ENCODE data around the gene C1orf226. TPM values are rescaled to one million over a fixed set of nuclear protein-coding genes. Genes with fewer than 3 reads are reported as not detected.
"Not testable (repeated sequence)": the region's sequence is repeated elsewhere in the genome, so short reads cannot be mapped to it uniquely, and the experiment has no call there.

The C1orf226 gene
- polyA plus RNA-seq, 2 of the 4 experiments (the other 2 are of a cell fraction), result 0.32 to 0.37 TPM

GRCh38 chr1:162422662-162423375, 41.3 kb downstream of the C1orf226 start:
- no peak for FAIRE-seq
- ATAC-seq, result no peak
- H3K27ac ChIP-seq, result no peak overlapping the region

GRCh38 chr1:162430583-162430982, 49.1 kb downstream of the C1orf226 start:
- no peak for DNase-seq (ENCODE audit: low read depth in 1 of 2, low spot score in 1 of 2)
- CTCF ChIA-PET, result no interaction called here
- H3K4me2 ChIP-seq, result no peak overlapping the region
- no peak overlapping the region for H3K4me3 ChIP-seq
- no peak overlapping the region for H3K27ac ChIP-seq
- WGBS (ENCODE audit: missing lambda C conversion rate), result 56% methylated on average over 4 of the region's 4 CpGs
- POLR2A ChIA-PET, result no interaction called here
- H3K4me1 ChIP-seq, result no peaks in the 10 kb centered on the region
- no peak for TF ChIP-seq TFCP2L1 (CRISPR knock-in tag; IDR thresholded peaks at IDR 0.05)
- no peak for TF ChIP-seq ZC3H11A (IDR thresholded peaks at IDR 0.05)
- no peak for TF ChIP-seq SMC3 (IDR thresholded peaks at IDR 0.05)
- TF ChIP-seq ESRRA (IDR thresholded peaks at IDR 0.05; ENCODE audit: borderline replicate concordance, low read length), result no peak
- TF ChIP-seq EP300 (IDR thresholded peaks at IDR 0.05), result no peak
- no peak for FAIRE-seq
- no peak; a peak in 1 of 6 replicates for ATAC-seq
- H3K9me3 ChIP-seq, result no peaks in the 10 kb centered on the region

More at GRCh38 chr1:162422662-162423375, 41.3 kb downstream of the C1orf226 start:
- Histone ChIP-seq H3K9me3 (0 out of 3 replicates have a peak, but pooled peaks cover 3% of the 10 kb centered on the region), H3K4me1 (no peaks in the 10 kb centered on the region), H3K4me2 (no peak overlapping the region), H3K4me3 (no peak overlapping the region)
- TF ChIP-seq POLR2A (IDR thresholded peaks at IDR 0.05; ENCODE audit: low read length) (no peak), PBX3 (IDR thresholded peaks at IDR 0.05) (no peak), TP53 (CRISPR knock-in tag; IDR thresholded peaks at IDR 0.05) (no peak), RFX5 (IDR thresholded peaks at IDR 0.05) (no peak), RARB (CRISPR knock-in tag; IDR thresholded peaks at IDR 0.05) (no peak)
- no peak for DNase-seq (ENCODE audit: low read depth in 1 of 2, low spot score in 1 of 2)
- ChIA-PET POLR2A (no interaction called here), CTCF (interaction anchor here (0.6 kb wide), 1 partner anchor 50 kb away, joined by 3 read pairs; no protein-coding TSS in a partner anchor)
- 69% methylated on average over 10 of the region's 10 CpGs for WGBS (ENCODE audit: missing lambda C conversion rate)

- H3K9me3 ChIP-seq; FAIRE-seq; POLR2A ChIA-PET; H3K27ac ChIP-seq; CTCF ChIA-PET; H3K4me1 ChIP-seq; DNase-seq (ENCODE audit: low read depth in 1 of 2, low spot score in 1 of 2); ATAC-seq; H3K4me2 ChIP-seq; H3K4me3 ChIP-seq: not testable (repeated sequence)
- 81% methylated on average over 4 of the region's 47 CpGs for WGBS (ENCODE audit: missing lambda C conversion rate)
Measured at GRCh38 chr1:162432977-162433713, 51.6 kb downstream of the C1orf226 start.

Small RNAs within 50 kb of the gene (small RNA-seq; reads per million reads assigned to genes)
- gene MIR556, result 0 to 10.7 (median 5.1) reads per million in 6 experiments
- gene RNA5SP61, result 0 reads per million in 6 experiments

Other genes with a start within 250 kb of the C1orf226 start
- not detected in 2 replicates for gene SPATA46, start 4.9 kb upstream of the C1orf226 start, polyA plus RNA-seq (2011; rRNA removed)
- gene SPATA46, start 4.9 kb upstream of the C1orf226 start, polyA plus RNA-seq (2017; fragmentation: RNase III; extraction: RNeasy Plus Mini Kit Qiagen cat#74134 plus additional on column Dnase treatment), result not detected in 3 replicates
- gene SH2D1B, start 30.4 kb downstream of the C1orf226 start, polyA plus RNA-seq (2011; rRNA removed), result 0.04 TPM in 1 of 2 replicates, not detected in the other
- gene SH2D1B, start 30.4 kb downstream of the C1orf226 start, polyA plus RNA-seq (2017; fragmentation: RNase III; extraction: RNeasy Plus Mini Kit Qiagen cat#74134 plus additional on column Dnase treatment), result not detected in 3 replicates
- 33.0 and 42.2 TPM in 2 replicates for gene UHMK1, start 116.1 kb downstream of the C1orf226 start, polyA plus RNA-seq (2011; rRNA removed)
- 20.2 to 21.7 TPM (median 21.0 TPM) in 3 replicates for gene UHMK1, start 116.1 kb downstream of the C1orf226 start, polyA plus RNA-seq (2017; fragmentation: RNase III; extraction: RNeasy Plus Mini Kit Qiagen cat#74134 plus additional on column Dnase treatment)
- 22.8 and 25.3 TPM in 2 replicates for gene UAP1, start 180.0 kb downstream of the C1orf226 start, polyA plus RNA-seq (2011; rRNA removed)
- gene UAP1, start 180.0 kb downstream of the C1orf226 start, polyA plus RNA-seq (2017; fragmentation: RNase III; extraction: RNeasy Plus Mini Kit Qiagen cat#74134 plus additional on column Dnase treatment), result 19.8 to 21.5 TPM (median 19.8 TPM) in 3 replicates